Endothelial cell of hepatic sinusoid (primary cell): ENCODE data around the gene ABCB10.
"Not testable (repeated sequence)": the region's sequence is repeated elsewhere in the genome, so short reads cannot be mapped to it uniquely, and the experiment has no call there.

Experiments used
- in situ Hi-C: cut with HindIII; loops from 2 replicates; pipeline ENCODE4 v1.10.0; 2017; ENCODE audit warnings: low sequenced_read_pairs

The ABCB10 gene

DNA sequence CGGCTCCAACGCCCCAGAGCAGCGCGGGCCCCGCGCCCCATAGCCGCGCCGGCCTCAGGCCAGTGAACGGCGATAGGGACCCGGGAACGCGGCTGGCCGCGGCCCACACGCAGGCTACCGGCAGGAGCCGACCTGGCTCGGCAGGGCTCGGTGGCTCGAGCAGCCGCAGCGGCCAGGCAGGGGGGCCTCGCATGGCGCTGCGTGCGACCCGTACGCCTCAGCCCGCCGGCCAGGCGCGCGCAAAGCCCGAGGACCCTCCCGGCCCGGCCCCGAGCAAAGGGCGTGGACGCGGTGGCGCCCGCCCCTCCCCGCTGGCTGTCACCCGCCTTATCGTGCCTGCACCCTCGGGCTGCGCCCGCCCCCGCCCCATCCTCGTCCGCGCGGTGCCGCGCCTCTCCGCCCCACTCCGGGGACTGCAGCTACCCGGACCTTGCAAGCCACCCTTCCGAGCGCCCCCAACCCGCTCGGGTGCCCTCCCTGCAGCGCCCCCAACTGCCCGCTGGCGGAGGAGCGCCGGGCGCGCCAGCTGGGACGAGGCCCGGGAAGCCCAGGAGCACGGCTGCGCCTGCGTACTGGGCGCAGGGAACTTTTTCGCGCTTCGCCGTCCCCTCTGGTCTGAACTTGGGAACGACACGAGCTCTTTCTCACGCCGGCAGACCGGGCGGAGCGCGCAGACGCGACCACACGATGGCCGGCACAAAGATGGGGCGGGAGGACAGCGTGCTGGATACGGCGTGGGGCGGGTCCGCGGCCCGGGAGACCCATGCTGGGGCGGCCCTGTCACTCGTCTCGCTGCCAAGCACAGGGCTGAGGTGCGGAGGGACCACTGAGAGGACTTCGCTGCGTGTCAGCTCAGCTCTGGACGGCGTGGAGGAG is at the start of gene ABCB10:
Gene ABCB10, minus strand, starts transcription at position 248 of the 876 bp plus-strand sequence. Its CDS starts 55 bp downstream, at position 193.
- in situ Hi-C loops, result no loop called here

DNA sequence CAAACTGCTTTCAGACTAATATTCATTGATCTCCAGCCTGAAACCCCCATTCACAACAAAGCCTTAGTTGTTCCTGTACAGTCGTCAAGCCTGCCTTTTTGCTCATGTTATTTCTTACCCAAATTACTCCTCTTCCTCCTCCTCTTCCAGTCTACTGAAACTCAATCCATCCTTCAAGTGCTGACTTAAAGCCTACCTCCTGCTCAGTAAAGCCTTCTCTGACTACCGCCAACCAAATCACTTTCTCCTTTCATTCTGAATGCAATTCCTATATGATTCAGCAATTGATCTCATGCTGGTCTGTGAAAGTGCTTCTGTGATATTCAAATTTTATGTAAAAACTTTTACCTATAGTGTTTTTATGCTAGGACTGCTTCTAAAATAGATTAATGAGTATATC is 48.9 kb upstream of the ABCB10 start:
- in situ Hi-C loops, result no loop called here

GRCh38 chr1:229603371-229604005 is 45.0 kb upstream of the ABCB10 start:
- in situ Hi-C loops, result loop anchor here (5.0 kb wide), 1 partner anchor 69 kb away; no protein-coding TSS in a partner anchor

- in situ Hi-C loops, result loop anchor here (5.0 kb wide), 1 partner anchor 72 kb away; no protein-coding TSS in a partner anchor
Measured at GRCh38 chr1:229600229-229600628, 41.7 kb upstream of the ABCB10 start.

- in situ Hi-C loops, result no loop called here
Measured at GRCh38 chr1:229599218-229599954, 40.9 kb upstream of the ABCB10 start.

DNA sequence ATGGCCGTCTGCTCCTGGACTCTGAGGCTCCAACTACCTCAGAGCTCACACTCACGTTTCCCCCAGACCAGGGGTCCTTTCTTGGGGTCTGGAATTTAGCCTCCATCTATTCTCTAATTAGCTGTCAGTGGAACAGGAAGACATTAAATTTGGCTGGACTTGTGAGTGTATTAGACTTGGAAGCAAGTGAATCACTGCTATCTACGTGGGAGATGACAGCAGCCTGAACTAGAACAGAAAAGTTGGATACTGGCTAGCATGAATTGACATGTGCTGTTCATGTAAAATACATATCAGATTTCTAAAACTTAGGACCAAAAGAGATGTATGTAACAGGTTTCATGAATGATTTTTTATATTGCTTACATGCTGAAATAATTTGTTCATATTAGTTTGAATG is 39.4 kb upstream of the ABCB10 start:
- in situ Hi-C loops, result no loop called here

DNA sequence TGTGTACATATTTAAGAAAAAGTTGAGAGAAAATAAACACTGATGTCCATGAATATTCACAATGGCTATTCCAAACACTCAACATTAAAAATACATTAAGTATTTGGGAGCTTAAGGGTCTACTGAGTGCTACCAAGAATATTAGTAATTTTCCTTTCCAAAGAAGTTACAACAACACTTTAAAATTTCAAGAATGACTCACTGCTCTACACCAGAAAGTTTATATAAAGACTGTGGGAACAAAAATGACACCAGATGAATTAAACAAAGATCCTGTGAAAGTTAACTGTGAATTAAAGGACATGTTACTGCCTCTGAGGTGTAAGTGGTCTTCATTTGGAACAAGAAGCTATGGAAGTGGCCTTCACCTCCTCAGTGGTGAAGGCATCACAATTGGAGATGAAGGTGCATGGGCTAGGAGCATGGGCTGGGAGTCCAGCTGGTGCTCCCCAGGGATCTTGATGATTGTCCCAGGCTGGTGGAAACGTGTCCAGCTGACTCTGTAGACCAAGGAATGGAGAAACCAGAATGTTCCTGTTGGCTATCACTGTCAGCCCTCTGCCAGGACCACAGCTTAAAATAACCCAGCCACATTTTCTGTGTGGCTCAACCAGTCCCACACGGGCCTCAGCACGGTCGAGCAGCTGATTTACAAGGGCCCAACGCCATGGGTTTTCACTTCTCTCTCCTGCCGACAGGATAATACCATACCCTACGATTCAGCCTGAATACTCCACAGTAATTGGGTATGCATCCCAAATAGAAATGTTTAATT is 38.6 kb upstream of the ABCB10 start:
- in situ Hi-C loops, result no loop called here

DNA sequence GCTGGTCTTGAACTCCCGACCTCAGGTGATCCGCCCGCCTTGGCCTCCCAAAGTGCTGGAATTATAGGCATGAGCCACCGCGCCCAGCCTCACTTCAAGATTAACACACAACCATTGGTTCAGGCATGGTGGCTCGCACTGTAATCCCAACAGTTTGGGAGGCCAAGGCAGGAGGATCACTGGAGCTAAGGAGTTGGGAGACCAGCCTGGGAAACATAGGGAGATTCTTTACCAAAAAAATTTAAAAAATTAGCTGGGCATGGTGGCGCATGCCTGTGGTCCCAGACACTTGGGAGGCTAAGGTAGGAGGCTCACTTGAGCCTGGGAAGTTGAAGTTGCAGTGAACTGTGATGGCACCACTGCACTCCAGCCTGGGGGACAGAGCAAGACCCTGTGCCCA is 37.4 kb upstream of the ABCB10 start:
- in situ Hi-C loops, result not testable (repeated sequence)

GRCh38 chr1:229594227-229595008 is 35.9 kb upstream of the ABCB10 start:
- in situ Hi-C loops, result no loop called here

- in situ Hi-C loops, result no loop called here
Measured at GRCh38 chr1:229593800-229594199, 35.3 kb upstream of the ABCB10 start.

- in situ Hi-C loops, result no loop called here
Measured at GRCh38 chr1:229590119-229590518, 31.6 kb upstream of the ABCB10 start.

DNA sequence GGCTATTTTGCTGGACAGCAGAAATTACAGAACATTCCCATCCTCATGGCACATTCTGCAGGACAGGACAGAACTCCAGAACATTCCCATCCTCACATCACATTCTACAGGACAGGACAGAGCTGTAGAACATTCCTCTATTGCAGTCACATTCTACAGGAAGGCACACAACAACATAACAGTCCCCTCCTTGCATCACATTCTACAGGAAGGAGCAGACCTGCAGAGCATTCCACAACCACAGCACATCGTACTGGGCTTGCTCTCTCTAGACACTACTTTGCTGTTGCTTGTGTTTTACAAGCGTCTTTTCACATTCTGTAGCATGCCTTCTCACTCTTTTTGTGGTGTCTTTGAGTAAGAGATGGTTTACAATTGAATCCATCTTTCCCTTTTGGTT is 26.8 kb upstream of the ABCB10 start:
- in situ Hi-C loops, result no loop called here

- in situ Hi-C loops, result no loop called here
Measured at GRCh38 chr1:229582715-229583114, 24.2 kb upstream of the ABCB10 start.

DNA sequence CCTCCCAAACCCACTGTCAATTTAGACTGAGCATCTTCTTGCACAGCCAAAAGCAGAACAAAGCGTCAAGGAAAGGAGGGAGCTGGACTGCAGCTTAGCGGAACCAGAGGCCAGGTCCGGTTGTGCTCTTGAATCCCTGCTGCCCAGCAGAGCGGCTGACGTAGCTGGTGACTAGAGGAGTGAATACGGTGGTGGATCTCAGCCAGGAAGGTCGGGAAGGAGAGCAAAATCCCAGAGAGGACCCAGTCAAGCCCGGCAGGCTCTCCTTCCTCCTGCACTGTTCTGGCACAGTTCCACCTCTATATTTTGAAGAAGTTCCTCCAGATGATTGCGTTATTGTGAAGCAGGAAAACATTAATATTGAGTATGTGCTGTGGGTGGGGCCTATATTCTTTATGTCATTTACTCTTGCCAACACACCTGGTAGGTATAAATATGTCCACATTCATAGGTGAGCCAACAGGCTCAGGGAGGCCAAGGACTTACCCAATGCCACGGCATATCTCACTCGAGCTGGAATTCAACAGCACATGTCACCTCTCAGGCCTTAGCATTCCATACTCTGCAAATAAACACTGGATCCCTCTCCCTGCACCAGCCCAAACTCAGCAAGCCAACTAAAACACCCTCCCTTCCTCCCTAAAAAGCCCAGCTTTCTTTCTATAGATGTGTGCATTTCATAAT is 23.6 kb upstream of the ABCB10 start:
- in situ Hi-C loops, result no loop called here

GRCh38 chr1:229581485-229581884 is 23.0 kb upstream of the ABCB10 start:
- in situ Hi-C loops, result no loop called here

- in situ Hi-C loops, result no loop called here
Measured at GRCh38 chr1:229579059-229579673, 20.7 kb upstream of the ABCB10 start.

GRCh38 chr1:229578168-229579058 is 19.9 kb upstream of the ABCB10 start:
- in situ Hi-C loops, result no loop called here
